Esophagus squamous epithelium (tissue), 5 donors: Measurements from ENCODE around the gene CENPK. TPM values are rescaled to one million over a fixed set of nuclear protein-coding genes. Genes with fewer than 3 reads are reported as not detected.
A peak's percentile ranks its signal among the peaks of the same experiment; 100 is the strongest.
"Not testable (repeated sequence)": the region's sequence is repeated elsewhere in the genome, so short reads cannot be mapped to it uniquely, and the experiment has no call there.

Experiments
- DNase-seq: peaks from one replicate; lab custom pipeline; 2025; lab: John Stamatoyannopoulos, UW
- H3K27ac ChIP-seq, 4 donors: fragments of 200-600 bp; sonication (generic); one replicate each; pipeline ENCODE4 v1.5.1; 2016 to 2019; ENCODE audit warnings: mild to moderate bottlenecking in 1 of 4
- H3K27me3 ChIP-seq, 4 donors: fragments of 200-600 bp; sonication (generic); 1 replicate in 3 of 4; 2 replicates in 1 of 4; pipeline versions ENCODE4 v1.5.1 to v1.6.0; 2017 to 2021; ENCODE audit warnings: antibody characterized with exemption in 1 of 4
- H3K36me3 ChIP-seq, 3 donors: fragments of 200-600 bp; sonication (generic); one replicate each; pipeline ENCODE4 v1.5.1; 2016 to 2019
- H3K4me1 ChIP-seq, 3 donors: fragments of 200-600 bp; sonication (generic); one replicate each; pipeline ENCODE4 v1.5.1; 2017 to 2019
- H3K4me3 ChIP-seq, 4 donors: fragments of 200-600 bp; sonication (generic); 1 replicate in 3 of 4; 2 replicates in 1 of 4; pipeline ENCODE4 v1.5.1; 2016 to 2019; ENCODE audit warnings: mild to moderate bottlenecking in 2 of 4, moderate library complexity in 1 of 4
- H3K9me3 ChIP-seq, 3 donors: fragments of 200-600 bp; sonication (generic); one replicate each; pipeline ENCODE4 v1.5.1; 2016 to 2019
- POLR2A ChIP-seq, 4 donors: fragments of 450-650 bp; IDR thresholded peaks; one replicate each; pipeline ENCODE4 v1.6.1; 2017; ENCODE audit warnings: antibody characterized with exemption in 4 of 4, mild to moderate bottlenecking in 4 of 4, moderate library complexity in 3 of 4
- WGBS, 2 donors: methylation state at CpG; one replicate each; pipeline ENCODE4 v1.1.5; 2018; 5-methylcytosine and 5-hydroxymethylcytosine counted together
- intact Hi-C: fragments of 100-400 bp; cut with DNase I; formaldehyde crosslinking; loops from one replicate; pipeline ENCODE4 v1.15.0; 2022
- total RNA-seq, 4 donors: library from RNA; depleted of rRNA; stranded (reverse); fragments of >200 nt; gene quantifications; one replicate each; pipeline ENCODE4 v1.1.0, GENCODE V29; 2016
- TF ChIP-seq, protein P1 (sequence below), 6 experiments: fragments of 450-650 bp in 4 of 6; fragments of 200-600 bp in 2 of 6; sonication (generic) in 2 of 6; IDR thresholded peaks; one replicate each; pipeline ENCODE4 v1.5.1; 2016 to 2019; ENCODE audit warnings: antibody characterized with exemption in 6 of 6, mild to moderate bottlenecking in 4 of 6, moderate library complexity in 4 of 6
- donor health status: DM: yes; HTN: yes; CAD: no.

CENPK gene, protein sequence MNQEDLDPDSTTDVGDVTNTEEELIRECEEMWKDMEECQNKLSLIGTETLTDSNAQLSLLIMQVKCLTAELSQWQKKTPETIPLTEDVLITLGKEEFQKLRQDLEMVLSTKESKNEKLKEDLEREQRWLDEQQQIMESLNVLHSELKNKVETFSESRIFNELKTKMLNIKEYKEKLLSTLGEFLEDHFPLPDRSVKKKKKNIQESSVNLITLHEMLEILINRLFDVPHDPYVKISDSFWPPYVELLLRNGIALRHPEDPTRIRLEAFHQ
- 10 to 100 TPM in 1 of 4 donors, 1 to 10 TPM in 3; 4.0 to 17.3 (median 7.8) TPM for total RNA-seq

DNA sequence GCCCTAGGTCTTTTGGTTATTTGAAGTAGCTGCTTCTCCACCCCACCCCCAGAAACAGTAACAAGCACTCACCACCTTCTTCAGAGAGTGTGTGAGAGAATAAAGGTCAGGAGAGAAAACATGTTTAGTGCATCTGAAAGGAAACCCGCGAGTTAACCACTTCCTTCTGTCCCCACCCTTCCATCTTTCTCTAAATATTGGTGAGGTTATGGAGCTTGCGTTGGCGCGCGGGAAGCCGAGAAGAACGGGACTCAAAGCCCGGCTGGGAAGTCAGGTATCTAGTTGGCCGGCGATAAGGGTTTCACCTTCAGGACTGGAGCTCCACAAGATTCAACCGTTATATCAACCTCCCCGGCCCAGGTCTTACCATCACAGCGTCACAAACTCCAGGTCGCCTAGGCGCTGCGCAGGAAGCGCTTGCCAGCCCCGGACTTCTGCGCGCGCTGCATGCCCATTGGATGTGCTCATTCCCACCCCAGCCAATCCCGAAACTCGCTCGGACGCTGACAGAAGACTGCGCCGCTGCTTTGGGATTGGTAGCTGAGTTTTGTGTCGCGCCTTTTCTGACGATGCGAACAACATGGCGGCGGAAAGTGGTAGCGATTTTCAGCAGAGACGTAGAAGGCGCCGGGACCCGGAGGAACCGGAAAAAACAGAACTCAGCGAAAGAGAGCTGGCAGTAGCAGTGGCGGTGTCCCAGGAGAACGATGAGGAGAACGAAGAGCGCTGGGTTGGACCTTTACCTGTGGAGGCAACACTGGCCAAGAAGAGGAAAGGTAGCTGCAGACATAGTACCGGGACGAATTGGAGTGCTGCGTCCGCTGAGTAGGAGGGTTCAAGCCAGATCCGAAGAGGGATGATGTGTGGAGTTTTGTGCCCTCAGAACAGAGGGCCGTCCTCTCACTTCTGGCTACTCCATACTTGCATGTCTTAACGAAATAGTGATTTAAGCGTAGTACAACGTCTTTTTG is at the start of gene CENPK, which contains the start of gene PPWD1:
Gene CENPK, minus strand, starts transcription at position 438 of the 971 bp plus-strand sequence. CDS start 8,261 bp downstream, outside the sequence.
Gene PPWD1, plus strand, starts transcription at position 566 of the 971 bp plus-strand sequence. Its CDS starts 15 bp downstream, at position 581.
- TF ChIP-seq, protein P1, sequence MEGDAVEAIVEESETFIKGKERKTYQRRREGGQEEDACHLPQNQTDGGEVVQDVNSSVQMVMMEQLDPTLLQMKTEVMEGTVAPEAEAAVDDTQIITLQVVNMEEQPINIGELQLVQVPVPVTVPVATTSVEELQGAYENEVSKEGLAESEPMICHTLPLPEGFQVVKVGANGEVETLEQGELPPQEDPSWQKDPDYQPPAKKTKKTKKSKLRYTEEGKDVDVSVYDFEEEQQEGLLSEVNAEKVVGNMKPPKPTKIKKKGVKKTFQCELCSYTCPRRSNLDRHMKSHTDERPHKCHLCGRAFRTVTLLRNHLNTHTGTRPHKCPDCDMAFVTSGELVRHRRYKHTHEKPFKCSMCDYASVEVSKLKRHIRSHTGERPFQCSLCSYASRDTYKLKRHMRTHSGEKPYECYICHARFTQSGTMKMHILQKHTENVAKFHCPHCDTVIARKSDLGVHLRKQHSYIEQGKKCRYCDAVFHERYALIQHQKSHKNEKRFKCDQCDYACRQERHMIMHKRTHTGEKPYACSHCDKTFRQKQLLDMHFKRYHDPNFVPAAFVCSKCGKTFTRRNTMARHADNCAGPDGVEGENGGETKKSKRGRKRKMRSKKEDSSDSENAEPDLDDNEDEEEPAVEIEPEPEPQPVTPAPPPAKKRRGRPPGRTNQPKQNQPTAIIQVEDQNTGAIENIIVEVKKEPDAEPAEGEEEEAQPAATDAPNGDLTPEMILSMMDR (IDR thresholded peaks at IDR 0.05), result peak in 1 of 6 experiments; percentile 29
- peak in 2 of 4 donors; percentile 42 to 67 for TF ChIP-seq POLR2A (IDR thresholded peaks at IDR 0.05)
- Histone ChIP-seq H3K36me3 (peaks cover 0 to 22% (median 0%) of the 10 kb centered on the region in 3 donors), H3K4me3 (peak within 1 kb of the TSS; percentile 78 to 85 (median 80)), H3K27ac (peak within 1 kb of the TSS; percentile 84 to 94 (median 89)), H3K4me1 (peaks cover 6 to 43% (median 17%) of the 10 kb centered on the region in 3 donors), H3K9me3 (no peaks in the 10 kb centered on the region), H3K27me3 (no peaks in the 10 kb centered on the region)
- peak; percentile 79 for DNase-seq
- WGBS, 2 donors, result 0 to 1% methylated on average over 24 to 29 of the region's 54 CpGs
- intact Hi-C loops, result no loop called here

DNA sequence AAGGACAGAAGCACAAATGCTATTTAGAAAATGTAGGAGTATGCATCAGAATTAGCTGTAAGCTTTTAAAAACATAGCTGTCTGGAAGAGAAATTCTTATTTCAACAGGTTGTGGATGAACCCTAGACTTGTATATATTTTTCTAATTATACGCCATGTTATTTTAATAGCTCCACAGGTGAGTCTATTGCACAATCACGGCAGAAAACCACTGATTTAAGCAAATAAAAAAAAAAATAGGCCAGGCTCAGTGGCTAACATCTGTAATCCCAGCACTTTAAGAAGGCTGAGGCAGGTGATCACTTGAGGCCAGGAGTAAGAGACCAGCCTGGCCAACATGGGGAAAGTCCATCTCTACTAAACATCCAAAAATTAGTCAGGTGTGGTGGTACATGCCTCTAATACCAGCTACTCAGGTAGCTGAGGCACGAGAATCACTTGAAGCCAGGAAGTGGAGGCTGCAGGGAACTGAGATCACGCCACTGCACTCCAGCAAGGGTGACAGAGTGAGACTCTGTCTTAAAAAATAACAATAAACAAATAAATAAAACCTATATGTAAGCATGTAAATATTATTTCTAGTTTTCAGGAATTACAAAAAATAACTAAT is 49.4 kb upstream of the CENPK start:
- DNase-seq, result no peak
- intact Hi-C loops, result no loop called here
- H3K4me3 ChIP-seq, result no peak overlapping the region
- H3K4me1 ChIP-seq, result no peaks in the 10 kb centered on the region
- no peaks in the 10 kb centered on the region for H3K27me3 ChIP-seq
- H3K27ac ChIP-seq, result no peak overlapping the region
- H3K9me3 ChIP-seq, result no peaks in the 10 kb centered on the region
- 79 to 85% methylated on average over 4 of the region's 4 CpGs for WGBS, 2 donors
- peaks cover 0 to 100% (median 6%) of the 10 kb centered on the region in 3 donors for H3K36me3 ChIP-seq
- TF ChIP-seq, protein P1 (IDR thresholded peaks at IDR 0.05), result no peak
- no peak for TF ChIP-seq POLR2A (IDR thresholded peaks at IDR 0.05)

DNA sequence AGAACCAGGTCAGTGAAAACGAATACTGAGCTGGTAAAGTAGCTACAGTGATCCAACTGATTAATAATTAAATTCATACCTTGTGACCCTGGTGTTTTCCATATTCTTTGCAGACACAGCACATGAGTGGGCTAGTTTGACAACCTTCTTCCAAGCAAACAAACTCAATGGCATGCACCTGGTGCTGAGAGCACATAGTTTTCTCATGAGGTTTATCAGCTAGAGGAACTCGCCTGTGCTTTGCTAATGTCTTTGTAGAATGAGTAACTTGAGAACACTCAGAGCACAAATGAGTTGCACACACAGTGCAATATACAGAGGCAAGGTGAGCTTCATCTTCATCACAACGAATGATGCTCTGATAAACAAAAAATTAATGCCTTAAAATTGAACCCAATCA is 48.6 kb upstream of the CENPK start:
- Histone ChIP-seq H3K4me3 (no peak overlapping the region), H3K9me3 (no peaks in the 10 kb centered on the region), H3K4me1 (no peaks in the 10 kb centered on the region), H3K36me3 (peaks cover 0 to 100% (median 7%) of the 10 kb centered on the region in 3 donors), H3K27me3 (no peaks in the 10 kb centered on the region), H3K27ac (no peak overlapping the region)
- no peak for DNase-seq
- 70 to 81% methylated on average over 3 of the region's 3 CpGs for WGBS, 2 donors
- intact Hi-C loops, result no loop called here
- TF ChIP-seq, protein P1 (IDR thresholded peaks at IDR 0.05), result no peak
- TF ChIP-seq POLR2A (IDR thresholded peaks at IDR 0.05), result no peak

DNA sequence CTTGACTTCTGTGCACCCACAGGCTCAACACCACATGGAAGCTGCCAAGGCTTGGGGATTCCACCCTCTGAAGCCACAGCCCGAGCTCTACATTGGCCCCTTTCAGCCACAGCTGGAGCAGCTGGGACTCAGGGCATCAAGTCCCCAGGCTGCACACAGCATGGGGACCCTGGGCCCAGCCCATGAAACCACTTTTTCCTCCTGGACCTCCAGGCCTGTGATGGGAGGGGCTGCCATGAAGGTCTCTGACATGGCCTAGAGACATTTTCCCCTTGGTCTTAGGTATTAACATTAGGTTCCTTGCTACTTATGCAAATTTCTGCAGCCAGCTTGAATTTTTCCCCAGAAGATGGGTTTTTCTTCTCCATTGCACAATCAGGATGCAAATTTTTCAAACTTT is 38.8 kb upstream of the CENPK start:
- DNase-seq, H3K27ac ChIP-seq, H3K27me3 ChIP-seq, H3K4me3 ChIP-seq, intact Hi-C loops, H3K4me1 ChIP-seq, H3K9me3 ChIP-seq: not testable (repeated sequence)
- no CpG with 5 or more reads among the region's 1 CpG for WGBS, 2 donors
- H3K36me3 ChIP-seq, result peaks cover 0 to 99% (median 4%) of the 10 kb centered on the region in 3 donors

DNA sequence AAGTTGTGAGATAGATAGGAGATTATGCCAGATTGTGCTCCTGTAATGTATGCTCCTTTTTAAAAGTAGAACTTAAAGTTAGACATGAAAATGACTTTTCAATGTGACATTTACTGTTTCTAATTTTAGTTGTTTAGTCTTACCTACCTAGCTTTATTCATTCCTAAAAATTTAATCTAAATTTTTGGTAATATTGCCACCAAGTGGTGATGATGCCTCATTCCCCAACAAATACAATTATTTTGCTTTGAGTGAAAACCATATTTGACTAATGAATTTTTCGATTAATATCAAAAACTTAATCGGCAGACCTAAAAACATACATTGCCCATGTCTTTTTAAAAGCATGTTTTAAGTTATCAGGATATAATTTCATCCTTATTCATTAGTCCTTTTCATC is 25.7 kb upstream of the CENPK start:
- TF ChIP-seq POLR2A (IDR thresholded peaks at IDR 0.05), result no peak
- TF ChIP-seq, protein P1 (IDR thresholded peaks at IDR 0.05), result no peak
- intact Hi-C loops, result no loop called here
- H3K27ac ChIP-seq, result no peak overlapping the region
- WGBS, 2 donors, result 84 to 96% methylated on average over 2 of the region's 2 CpGs
- H3K4me3 ChIP-seq, result no peak overlapping the region
- H3K27me3 ChIP-seq, result no peaks in the 10 kb centered on the region
- no peaks in the 10 kb centered on the region for H3K9me3 ChIP-seq
- H3K4me1 ChIP-seq, result no peaks in the 10 kb centered on the region
- peaks cover 0 to 100% (median 25%) of the 10 kb centered on the region in 3 donors for H3K36me3 ChIP-seq
- no peak for DNase-seq
